Activated CD8-positive, alpha-beta T cell treated with anti-CD3 and anti-CD28 coated beads, Interleukin-2, amount 10 ng/mL, durations not matched to agents 7 days and 5 days (primary cell): Measurements from ENCODE around the gene ZNF775. TPM values are rescaled to one million over a fixed set of nuclear protein-coding genes. Genes with fewer than 3 reads are reported as not detected.
A peak's percentile ranks its signal among the peaks of the same experiment; 100 is the strongest.

Source experiments
- ATAC-seq: fragments of 150-1000 bp; cut with Tn5 transposase; one replicate; pipeline ENCODE4 v1.10.0; 2021; ENCODE audit warnings: moderate library complexity
- CTCF ChIA-PET: fragments of 350-600 bp; sonication (Branson Sonifier 250); formaldehyde crosslinking; loops from one replicate; lab custom pipeline; 2021; ENCODE audit warnings: antibody characterized with exemption; lab: Charles Lee
- POLR2A ChIA-PET: fragments of 350-600 bp; sonication (Branson Sonifier 250); formaldehyde crosslinking; loops from one replicate; lab custom pipeline; 2021; ENCODE audit warnings: antibody characterized with exemption; lab: Charles Lee
- DNase-seq: peaks from one replicate; pipeline ENCODE4 v3.0.0-alpha.2; 2020
- H3K27ac Mint-ChIP-seq: one replicate; pipeline ENCODE4 v1.8.0; 2021; ENCODE audit warnings: mild to moderate bottlenecking, mixed read lengths
- H3K27me3 Mint-ChIP-seq: one replicate; pipeline ENCODE4 v1.8.0; 2021; ENCODE audit warnings: low read depth, mixed read lengths
- H3K36me3 Mint-ChIP-seq: one replicate; pipeline ENCODE4 v1.8.0; 2021; ENCODE audit warnings: low read depth, mixed read lengths
- H3K4me1 Mint-ChIP-seq: one replicate; pipeline ENCODE4 v1.8.0; 2021; ENCODE audit warnings: low read depth, mixed read lengths
- H3K4me3 Mint-ChIP-seq: one replicate; pipeline ENCODE4 v1.8.0; 2021; ENCODE audit warnings: mild to moderate bottlenecking, mixed read lengths
- H3K9me3 Mint-ChIP-seq: one replicate; pipeline ENCODE4 v1.8.0; 2022; ENCODE audit warnings: mixed read lengths; ENCODE audit not compliant: insufficient read depth
- total RNA-seq, 2 experiments: library from RNA; stranded (reverse); gene quantifications; one replicate each; pipeline ENCODE4 v1.2.3, GENCODE V29; 2021

Gene ZNF775
- total RNA-seq, 2 experiments from 2014 or later: 6.7 to 7.7 TPM

DNA sequence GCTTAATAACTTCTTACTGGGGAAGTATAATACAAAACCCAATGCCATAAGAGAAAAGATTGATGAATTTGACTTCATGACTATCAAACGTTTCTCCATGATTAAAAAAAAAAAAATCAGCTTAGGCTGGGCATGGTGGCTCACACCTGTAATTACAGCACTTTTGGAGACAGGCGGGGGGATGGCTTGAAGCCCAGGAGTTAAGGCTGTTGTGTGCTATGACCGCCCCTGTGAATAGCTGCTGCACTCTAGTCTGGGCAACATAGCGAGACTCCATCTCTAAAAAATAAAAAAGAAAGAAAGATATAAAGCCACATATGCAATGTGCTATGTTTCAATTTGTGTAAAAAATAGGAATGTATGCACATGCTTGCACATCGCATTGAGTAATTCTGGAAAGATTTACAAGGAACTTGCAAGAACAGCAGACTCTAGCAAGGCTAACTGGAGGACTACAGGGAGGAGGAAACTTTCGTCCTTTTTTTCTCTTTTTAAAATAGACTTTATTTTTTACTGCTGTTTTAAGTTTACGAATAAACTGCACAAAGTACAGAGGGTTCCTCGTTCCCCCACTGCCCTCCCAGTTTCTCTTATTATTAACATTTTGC, 27.4 kb upstream of the ZNF775 start:
- POLR2A ChIA-PET: no interaction called here
- no peaks in the 10 kb centered on the region for H3K9me3 Mint-ChIP-seq
- H3K27me3 Mint-ChIP-seq: peaks cover 7% of the 10 kb centered on the region
- H3K36me3 Mint-ChIP-seq: no peaks in the 10 kb centered on the region
- H3K4me1 Mint-ChIP-seq: peaks cover 7% of the 10 kb centered on the region
- no peak overlapping the region for H3K4me3 Mint-ChIP-seq
- ATAC-seq (no peak), DNase-seq (no peak)
- CTCF ChIA-PET: no interaction called here
- no peak overlapping the region for H3K27ac Mint-ChIP-seq

DNA sequence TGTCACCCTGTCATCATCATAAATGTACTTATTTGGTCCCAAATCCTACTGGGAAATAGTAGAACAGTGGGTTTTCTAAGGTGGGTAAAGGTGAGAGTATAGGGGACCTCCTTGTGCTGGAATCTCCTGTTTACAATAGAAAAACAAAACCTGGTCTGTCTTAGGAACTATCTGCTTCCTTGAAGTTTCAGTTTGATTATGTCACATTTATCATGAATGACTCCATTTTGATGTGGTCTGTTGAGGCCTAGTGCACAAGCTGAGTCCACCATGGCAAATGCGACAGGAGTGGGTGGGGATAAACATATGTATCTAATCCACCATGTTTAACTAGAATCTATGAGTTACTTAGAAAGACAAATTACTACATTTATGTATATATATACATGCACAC, 23.5 kb upstream of the ZNF775 start:
- Mint-ChIP-seq H3K27ac (no peak overlapping the region), H3K4me1 (peaks cover 41% of the 10 kb centered on the region), H3K4me3 (no peak overlapping the region), H3K9me3 (no peaks in the 10 kb centered on the region), H3K36me3 (peaks cover 3% of the 10 kb centered on the region), H3K27me3 (peaks cover 7% of the 10 kb centered on the region)
- POLR2A ChIA-PET: interaction anchor here (1.2 kb wide), 1 partner anchor 22 kb away, joined by 3 read pairs; no protein-coding TSS in a partner anchor
- ATAC-seq (no peak), DNase-seq (no peak)
- CTCF ChIA-PET: interaction anchor here (0.6 to 4.8 kb wide), 18 partner anchors 9 to 401 kb away, joined by 3 to 36 read pairs (median 7); partner anchors contain the start of genes REPIN1 and ZNF775

DNA sequence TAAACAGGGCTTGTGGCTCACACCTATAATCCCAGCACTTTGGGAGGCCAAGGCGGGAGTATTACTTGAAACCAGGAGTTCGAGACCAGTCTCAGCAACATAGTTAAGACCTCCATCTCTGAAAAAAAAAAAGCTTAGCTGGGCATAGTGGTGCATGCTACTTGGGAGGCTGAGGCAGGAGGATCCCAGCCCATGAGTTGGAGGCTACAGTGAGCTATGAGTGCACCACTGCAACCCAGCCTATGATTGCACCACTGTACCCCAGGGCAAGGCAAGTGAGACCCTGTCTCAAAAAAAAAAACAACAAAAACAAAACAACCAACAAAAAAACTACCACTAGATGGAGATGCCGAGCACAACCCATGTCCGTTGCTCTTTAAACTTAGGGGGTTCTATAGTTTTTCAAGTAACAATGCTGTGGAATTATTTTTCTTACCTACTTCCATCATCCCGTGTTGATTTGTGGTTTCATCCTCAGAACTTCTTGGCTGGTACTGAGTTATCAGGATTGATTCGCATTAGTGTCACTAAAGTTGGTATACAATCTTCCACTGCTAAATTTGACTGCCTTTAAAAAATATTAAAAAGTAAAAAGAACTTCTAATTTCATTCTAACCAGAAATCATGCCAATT, 22.7 kb upstream of the ZNF775 start:
- H3K4me3 Mint-ChIP-seq: no peak overlapping the region
- H3K4me1 Mint-ChIP-seq: peaks cover 41% of the 10 kb centered on the region
- CTCF ChIA-PET: interaction anchor here (0.7 to 4.8 kb wide), 17 partner anchors 8 to 431 kb away, joined by 3 to 36 read pairs (median 7); partner anchors contain the start of genes REPIN1 and ZNF775
- peak overlapping the region; percentile 25 for H3K27ac Mint-ChIP-seq
- no peak for ATAC-seq
- POLR2A ChIA-PET: interaction anchor here (0.6 to 1.2 kb wide), 2 partner anchors 22 to 27 kb away, joined by 3 to 4 read pairs; no protein-coding TSS in a partner anchor
- H3K36me3 Mint-ChIP-seq: peaks cover 3% of the 10 kb centered on the region
- H3K9me3 Mint-ChIP-seq: no peaks in the 10 kb centered on the region
- DNase-seq: peak; percentile 45
- H3K27me3 Mint-ChIP-seq: peaks cover 7% of the 10 kb centered on the region

DNA sequence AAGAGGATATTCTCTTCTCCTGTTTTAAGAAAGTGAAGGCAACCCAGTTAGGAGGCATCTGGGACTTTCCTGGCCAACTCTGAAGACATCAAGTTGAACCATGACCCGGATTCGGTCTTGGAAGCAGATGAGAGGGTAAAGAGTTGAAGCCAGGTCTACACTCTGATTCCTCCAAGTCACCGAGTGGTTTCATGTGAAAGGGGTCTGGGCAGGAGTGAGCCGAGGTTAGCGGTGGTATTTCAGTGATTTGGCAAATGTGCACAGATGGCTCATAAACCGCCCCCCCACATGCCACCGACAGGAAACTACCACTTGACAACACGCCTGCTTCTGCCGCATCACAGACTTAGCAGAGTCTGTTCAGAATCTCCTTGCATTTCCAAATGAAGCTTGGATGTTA, 21.9 kb upstream of the ZNF775 start:
- POLR2A ChIA-PET: interaction anchor here (1.0 to 1.5 kb wide), 4 partner anchors 9 to 50 kb away, joined by 3 to 6 read pairs (median 4); no protein-coding TSS in a partner anchor
- DNase-seq (peak; percentile 85), ATAC-seq (peak; percentile 86)
- H3K4me3 Mint-ChIP-seq: peak overlapping the region; percentile 51
- peaks cover 41% of the 10 kb centered on the region for H3K4me1 Mint-ChIP-seq
- no peaks in the 10 kb centered on the region for H3K9me3 Mint-ChIP-seq
- H3K27me3 Mint-ChIP-seq: peaks cover 5% of the 10 kb centered on the region
- H3K27ac Mint-ChIP-seq: peak overlapping the region; percentile 84
- CTCF ChIA-PET: interaction anchor here (0.6 to 4.8 kb wide), 15 partner anchors 9 to 398 kb away, joined by 3 to 36 read pairs (median 5); partner anchors contain the start of genes REPIN1 and ZNF775
- peaks cover 3% of the 10 kb centered on the region for H3K36me3 Mint-ChIP-seq

DNA sequence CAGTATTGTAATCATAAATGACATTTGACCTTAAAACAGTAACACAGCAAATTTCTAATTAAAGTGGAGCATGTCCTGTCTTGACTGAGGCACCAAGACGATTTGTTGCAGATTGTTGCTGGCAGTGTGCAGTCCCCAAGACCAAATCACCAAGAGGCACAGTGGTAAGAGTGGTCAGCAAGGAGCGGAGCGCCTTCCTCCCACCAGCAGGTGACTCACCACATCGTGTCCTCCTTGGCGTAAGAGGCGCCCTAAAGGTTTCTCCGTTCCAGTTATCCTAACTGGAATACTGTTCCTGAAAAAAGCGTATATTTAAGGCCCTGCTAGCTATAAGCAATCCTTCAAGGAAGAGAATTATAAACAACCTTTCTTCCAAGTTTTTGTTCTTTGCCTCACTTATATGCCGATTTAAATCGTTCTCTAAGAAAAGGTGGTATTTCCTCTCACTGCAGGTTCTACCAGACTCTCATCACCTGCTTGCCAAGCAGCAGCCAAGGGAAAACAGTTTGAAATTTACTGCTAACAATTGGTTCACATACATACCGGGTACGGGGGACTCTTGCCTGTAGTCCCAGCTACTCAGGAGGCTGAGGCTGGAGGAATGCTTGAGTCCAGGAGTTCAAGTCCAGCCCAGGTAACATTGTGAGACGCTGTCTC, 21.2 kb upstream of the ZNF775 start:
- Mint-ChIP-seq H3K27me3 (peaks cover 4% of the 10 kb centered on the region), H3K9me3 (no peaks in the 10 kb centered on the region), H3K4me3 (peak overlapping the region; percentile 51), H3K27ac (peak overlapping the region; percentile 84), H3K36me3 (peaks cover 3% of the 10 kb centered on the region), H3K4me1 (peaks cover 42% of the 10 kb centered on the region)
- peak; percentile 42 for DNase-seq
- POLR2A ChIA-PET: interaction anchor here (0.7 to 1.5 kb wide), 6 partner anchors 8 to 60 kb away, joined by 3 to 6 read pairs (median 4); partner anchors contain the start of gene REPIN1
- CTCF ChIA-PET: interaction anchor here (0.6 to 4.8 kb wide), 15 partner anchors 9 to 815 kb away, joined by 3 to 36 read pairs (median 4); partner anchors contain the start of genes REPIN1 and ZNF775
- ATAC-seq: peak; percentile 53

DNA sequence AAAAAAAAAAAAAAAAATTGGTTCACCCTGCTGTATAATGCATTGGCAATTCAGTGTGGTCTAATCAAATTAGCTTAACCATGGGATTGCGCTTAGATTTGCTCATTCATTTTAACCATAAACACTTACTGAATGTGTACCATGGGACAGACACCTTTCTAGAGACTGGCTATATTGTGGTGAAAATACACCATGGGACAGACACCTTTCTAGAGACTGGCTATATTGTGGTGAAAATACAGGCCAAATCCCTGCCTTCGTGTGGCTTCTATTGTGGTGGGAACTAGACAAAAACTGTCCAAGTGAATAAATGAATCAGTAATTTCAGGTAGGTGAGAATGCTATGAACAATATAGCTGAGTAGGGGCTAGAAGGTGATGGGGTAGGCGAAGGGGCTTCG, 20.7 kb upstream of the ZNF775 start:
- no peak for DNase-seq
- Mint-ChIP-seq H3K27ac (no peak overlapping the region), H3K27me3 (peaks cover 4% of the 10 kb centered on the region), H3K4me3 (no peak overlapping the region), H3K36me3 (peaks cover 3% of the 10 kb centered on the region), H3K4me1 (peaks cover 42% of the 10 kb centered on the region), H3K9me3 (no peaks in the 10 kb centered on the region)
- POLR2A ChIA-PET: interaction anchor here (0.7 to 1.5 kb wide), 6 partner anchors 10 to 60 kb away, joined by 3 to 6 read pairs (median 4); partner anchors contain the start of gene REPIN1
- CTCF ChIA-PET: interaction anchor here (0.6 to 4.8 kb wide), 11 partner anchors 8 to 815 kb away, joined by 3 to 36 read pairs (median 4); partner anchors contain the start of genes REPIN1 and ZNF775
- peak; percentile 24 for ATAC-seq

DNA sequence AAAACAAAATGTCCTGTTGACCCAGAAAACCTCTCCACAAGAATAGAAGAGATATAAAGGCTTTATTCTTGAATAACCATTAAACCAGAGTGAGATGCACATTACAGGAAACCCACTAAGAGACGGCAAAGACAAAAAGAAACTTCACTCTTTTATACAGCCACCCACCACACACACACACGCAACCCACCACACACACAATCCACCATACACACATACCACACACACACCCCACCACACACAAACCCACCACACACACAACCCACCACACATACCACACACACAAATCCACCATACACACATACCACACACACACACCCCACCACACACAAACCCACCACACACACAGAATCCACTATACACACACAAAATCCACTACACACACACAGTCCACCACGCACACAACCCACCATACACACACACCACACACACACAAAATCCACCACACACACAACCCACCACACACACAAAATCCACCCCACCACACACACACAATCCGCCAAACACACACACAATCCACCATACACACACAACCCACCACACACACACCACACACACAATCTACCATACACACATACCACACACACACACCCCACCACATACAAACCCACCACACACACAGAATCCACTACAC, 20.0 kb upstream of the ZNF775 start:
- no peak overlapping the region for H3K4me3 Mint-ChIP-seq

DNA sequence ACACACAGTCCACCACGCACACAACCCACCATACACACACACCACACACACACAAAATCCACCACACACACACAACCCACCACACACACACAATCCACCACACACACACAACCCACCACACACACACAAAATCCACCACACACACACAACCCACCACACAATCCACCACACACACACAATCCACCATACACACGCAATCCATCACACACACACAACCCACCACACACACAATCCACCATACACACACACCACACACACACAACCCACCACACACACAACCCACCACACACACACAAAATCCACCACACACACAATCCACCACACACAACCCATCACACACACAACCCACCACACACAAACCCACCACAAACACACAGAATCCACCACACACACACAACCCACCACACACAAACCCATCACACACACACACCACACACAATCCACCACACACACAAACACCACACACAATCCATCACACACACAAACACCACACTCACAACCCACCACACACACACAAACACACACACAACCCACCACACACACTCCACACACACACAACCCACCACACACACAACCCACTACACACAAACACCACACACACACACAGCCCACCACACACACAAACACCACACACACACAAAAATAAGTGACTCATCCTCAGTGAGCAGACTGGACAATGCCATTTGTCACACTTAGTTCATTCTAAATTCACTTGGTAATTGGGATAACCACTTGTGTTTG, 19.3 kb upstream of the ZNF775 start:
- DNase-seq (no peak), ATAC-seq (no peak)
- H3K9me3 Mint-ChIP-seq: no peaks in the 10 kb centered on the region
- H3K36me3 Mint-ChIP-seq: peaks cover 3% of the 10 kb centered on the region
- POLR2A ChIA-PET: no interaction called here
- peaks cover 51% of the 10 kb centered on the region for H3K4me1 Mint-ChIP-seq
- CTCF ChIA-PET: no interaction called here
- H3K27ac Mint-ChIP-seq: peak overlapping the region; percentile 73
- H3K27me3 Mint-ChIP-seq: peaks cover 4% of the 10 kb centered on the region
- H3K4me3 Mint-ChIP-seq: peak overlapping the region; percentile 16

More for the DNA sequence above, 20.0 kb upstream of the ZNF775 start:
- Mint-ChIP-seq H3K4me1 (peaks cover 47% of the 10 kb centered on the region), H3K9me3 (no peaks in the 10 kb centered on the region), H3K27ac (peak overlapping the region; percentile 73), H3K27me3 (peaks cover 4% of the 10 kb centered on the region), H3K36me3 (peaks cover 3% of the 10 kb centered on the region)
- DNase-seq (no peak), ATAC-seq (peak; percentile 14)
- ChIA-PET CTCF (interaction anchor here (0.8 to 4.8 kb wide), 6 partner anchors 10 to 604 kb away, joined by 3 to 36 read pairs (median 10); partner anchors contain the start of genes REPIN1 and ZNF775), POLR2A (interaction anchor here (0.8 to 1.5 kb wide), 3 partner anchors 9 to 25 kb away, joined by 3 to 6 read pairs (median 4); partner anchors contain the start of gene REPIN1)

DNA sequence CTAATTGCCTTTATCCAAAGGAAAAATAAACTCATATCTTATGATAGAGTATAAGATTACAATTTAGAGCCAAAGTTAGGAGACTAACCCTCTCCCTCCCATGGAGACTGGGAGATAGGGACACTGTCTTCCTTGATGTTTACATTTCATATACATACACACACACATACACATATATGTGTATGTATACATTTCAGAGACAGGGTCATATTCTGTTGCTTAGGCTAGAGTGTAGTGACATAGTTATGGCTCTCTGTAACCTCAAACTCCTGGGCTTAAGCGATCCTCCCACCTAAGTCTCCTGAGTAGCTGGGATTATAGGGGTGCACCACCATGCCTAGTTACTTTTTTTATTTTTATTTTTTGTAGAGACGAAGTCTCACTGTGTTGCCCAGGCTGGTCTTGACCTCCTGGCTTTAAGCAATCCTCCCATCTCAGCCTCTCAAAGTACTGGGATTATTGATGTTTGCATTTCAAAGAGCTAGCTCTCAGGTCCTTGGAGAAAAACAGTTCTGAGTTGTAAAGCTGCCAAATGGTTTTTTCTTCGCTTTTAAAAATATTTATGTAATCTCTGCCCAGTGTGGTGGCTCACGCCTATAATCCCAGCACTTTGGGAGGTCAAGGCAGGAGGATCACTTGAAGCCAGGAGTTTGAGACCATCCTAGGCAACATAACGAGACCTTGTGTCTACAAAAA, 18.6 kb upstream of the ZNF775 start:
- ChIA-PET POLR2A (no interaction called here), CTCF (interaction anchor here (1.7 kb wide), 1 partner anchor 14 kb away, joined by 3 read pairs; no protein-coding TSS in a partner anchor)
- H3K4me1 Mint-ChIP-seq: peaks cover 52% of the 10 kb centered on the region

DNA sequence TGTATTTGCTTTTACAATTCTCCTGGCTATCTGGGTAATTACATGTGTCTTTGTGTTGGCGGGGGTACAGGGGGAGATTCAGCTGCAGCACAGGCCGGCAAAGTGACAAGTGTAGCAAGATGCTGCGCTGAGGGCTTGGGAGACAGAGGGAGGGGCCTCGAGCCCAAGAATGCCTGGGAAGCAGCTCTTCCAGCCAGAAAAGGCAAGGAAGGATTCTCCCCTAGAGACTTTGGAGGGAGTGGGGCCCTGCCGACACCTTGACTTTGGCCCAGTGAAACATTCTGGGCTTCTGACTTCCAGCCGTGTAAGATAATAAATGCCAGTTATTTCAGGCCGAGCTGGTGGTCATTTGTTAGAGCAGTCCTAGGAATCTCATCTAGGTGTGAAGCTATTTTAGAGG, 17.7 kb upstream of the ZNF775 start:
- CTCF ChIA-PET: interaction anchor here (0.7 to 1.7 kb wide), 2 partner anchors 15 to 16 kb away, joined by 3 read pairs; no protein-coding TSS in a partner anchor
- H3K9me3 Mint-ChIP-seq: no peaks in the 10 kb centered on the region
- POLR2A ChIA-PET: no interaction called here
- H3K27me3 Mint-ChIP-seq: peaks cover 4% of the 10 kb centered on the region
- ATAC-seq: no peak
- H3K36me3 Mint-ChIP-seq: peaks cover 3% of the 10 kb centered on the region
- no peak overlapping the region for H3K4me3 Mint-ChIP-seq
- peaks cover 57% of the 10 kb centered on the region for H3K4me1 Mint-ChIP-seq
- DNase-seq: no peak
- H3K27ac Mint-ChIP-seq: no peak overlapping the region

More for the DNA sequence above, 18.6 kb upstream of the ZNF775 start:
- Mint-ChIP-seq H3K4me3 (peak overlapping the region; percentile 16), H3K27me3 (peaks cover 4% of the 10 kb centered on the region), H3K27ac (peak overlapping the region; percentile 73), H3K9me3 (no peaks in the 10 kb centered on the region), H3K36me3 (peaks cover 3% of the 10 kb centered on the region)
- ATAC-seq (no peak), DNase-seq (no peak)
